NCI-H146 (cell line): ENCODE data around the gene GRID1.
"Not testable (repeated sequence)": the region's sequence is repeated elsewhere in the genome, so short reads cannot be mapped to it uniquely, and the experiment has no call there.

ENCODE experiments used
- DNase-seq: peaks from one replicate; lab custom pipeline; 2025; lab: John Stamatoyannopoulos, UW

GRID1 gene

GRCh38 chr10:86138551-86139065 lies 228.0 kb downstream of the GRID1 start:
- no peak for DNase-seq

- DNase-seq = no peak
Measured at GRCh38 chr10:86137561-86137960, 229.0 kb downstream of the GRID1 start.

GRCh38 chr10:86136934-86137333 lies 229.7 kb downstream of the GRID1 start:
- DNase-seq = no peak

- DNase-seq = no peak
Measured at GRCh38 chr10:86135191-86135590, 231.4 kb downstream of the GRID1 start.

GRCh38 chr10:86130737-86131475 lies 235.7 kb downstream of the GRID1 start:
- no peak for DNase-seq

GRCh38 chr10:86130041-86130440 lies 236.6 kb downstream of the GRID1 start:
- no peak for DNase-seq

- no peak for DNase-seq
Measured at GRCh38 chr10:86128360-86128759, 238.2 kb downstream of the GRID1 start.

GRCh38 chr10:86127274-86127819 lies 239.2 kb downstream of the GRID1 start:
- no peak for DNase-seq

- DNase-seq = no peak
Measured at GRCh38 chr10:86124734-86125133, 241.9 kb downstream of the GRID1 start.

GRCh38 chr10:86123715-86124114 lies 242.9 kb downstream of the GRID1 start:
- DNase-seq = no peak

- DNase-seq = no peak
Measured at GRCh38 chr10:86123304-86123703, 243.3 kb downstream of the GRID1 start.

- no peak for DNase-seq
Measured at GRCh38 chr10:86122646-86123045, 243.9 kb downstream of the GRID1 start.

GRCh38 chr10:86121200-86121599 lies 245.4 kb downstream of the GRID1 start:
- DNase-seq = no peak

- DNase-seq = no peak
Measured at GRCh38 chr10:86117051-86117450, 249.5 kb downstream of the GRID1 start.

- no peak for DNase-seq
Measured at GRCh38 chr10:86113983-86114382, 252.6 kb downstream of the GRID1 start.

GRCh38 chr10:86113501-86113900 lies 253.1 kb downstream of the GRID1 start:
- no peak for DNase-seq

- DNase-seq = no peak
Measured at GRCh38 chr10:86113044-86113443, 253.6 kb downstream of the GRID1 start.

- no peak for DNase-seq
Measured at GRCh38 chr10:86111902-86112545, 254.6 kb downstream of the GRID1 start.

- no peak for DNase-seq
Measured at GRCh38 chr10:86110156-86110786, 256.3 kb downstream of the GRID1 start.

- DNase-seq = no peak
Measured at GRCh38 chr10:86109421-86109820, 257.2 kb downstream of the GRID1 start.

- DNase-seq = no peak
Measured at GRCh38 chr10:86108696-86109095, 257.9 kb downstream of the GRID1 start.

GRCh38 chr10:86107611-86108310 lies 258.8 kb downstream of the GRID1 start:
- DNase-seq = not testable (repeated sequence)
